Cerebellar cortex (tissue), 1 donor: ENCODE results near the gene RUNDC1.

Source experiments
- DNase-seq: peaks from one replicate; pipeline ENCODE4 v3.0.0-alpha.2; 2015; ENCODE audit warnings: low spot score

RUNDC1 gene

GRCh38 chr17:43019418-43019817, 39.1 kb downstream of the RUNDC1 start:
- DNase-seq: no peak

GRCh38 chr17:43020030-43020621, 39.8 kb downstream of the RUNDC1 start:
- no peak for DNase-seq

GRCh38 chr17:43020789-43021740, 40.7 kb downstream of the RUNDC1 start:
- DNase-seq: no peak

GRCh38 chr17:43021741-43022512, 41.6 kb downstream of the RUNDC1 start, which contains the start of gene VAT1:
Gene VAT1, minus strand, starts transcription at chr17:43022385. Its CDS starts 63 bp downstream, at chr17:43022322.
- DNase-seq: peak; percentile 75

- peak; percentile 94 for DNase-seq
These were observed 44.3 kb downstream of the RUNDC1 start, which contains the start of gene RND2 for GRCh38 chr17:43024407-43025289. Gene RND2, plus strand, starts transcription at chr17:43025231. Its CDS starts 117 bp downstream, at chr17:43025348.

GRCh38 chr17:43025290-43025657, 44.9 kb downstream of the RUNDC1 start:
- no peak for DNase-seq

- no peak for DNase-seq
These were observed 45.6 kb downstream of the RUNDC1 start for GRCh38 chr17:43025766-43026537.

GRCh38 chr17:43026595-43026994, 46.2 kb downstream of the RUNDC1 start:
- DNase-seq: no peak

- DNase-seq: no peak
These were observed 47.0 kb downstream of the RUNDC1 start for GRCh38 chr17:43027091-43028032.

GRCh38 chr17:43028221-43028861, 48.0 kb downstream of the RUNDC1 start:
- no peak for DNase-seq

- DNase-seq: no peak
These were observed 49.9 kb downstream of the RUNDC1 start for GRCh38 chr17:43030137-43030767.

GRCh38 chr17:43031666-43032065, 51.3 kb downstream of the RUNDC1 start:
- DNase-seq: no peak

- no peak for DNase-seq
These were observed 53.9 kb downstream of the RUNDC1 start for GRCh38 chr17:43033948-43034881.

- DNase-seq: no peak
These were observed 54.5 kb downstream of the RUNDC1 start for GRCh38 chr17:43034894-43035293.

- DNase-seq: no peak
These were observed 59.3 kb downstream of the RUNDC1 start for GRCh38 chr17:43039646-43040045.

GRCh38 chr17:43040655-43041054, 60.3 kb downstream of the RUNDC1 start:
- DNase-seq: no peak

GRCh38 chr17:43042025-43042628, 61.8 kb downstream of the RUNDC1 start:
- no peak for DNase-seq
